HG02884 (cell line): ENCODE measurements around the gene SLC37A1.

ENCODE experiments used
- ATAC-seq: cut with Tn5 transposase; IDR thresholded peaks from one replicate; pipeline ENCODE4 v1.9.1; 2021; ENCODE audit warnings: mild to moderate bottlenecking, moderate library complexity; ENCODE audit not compliant: unreplicated experiment

The SLC37A1 gene

DNA sequence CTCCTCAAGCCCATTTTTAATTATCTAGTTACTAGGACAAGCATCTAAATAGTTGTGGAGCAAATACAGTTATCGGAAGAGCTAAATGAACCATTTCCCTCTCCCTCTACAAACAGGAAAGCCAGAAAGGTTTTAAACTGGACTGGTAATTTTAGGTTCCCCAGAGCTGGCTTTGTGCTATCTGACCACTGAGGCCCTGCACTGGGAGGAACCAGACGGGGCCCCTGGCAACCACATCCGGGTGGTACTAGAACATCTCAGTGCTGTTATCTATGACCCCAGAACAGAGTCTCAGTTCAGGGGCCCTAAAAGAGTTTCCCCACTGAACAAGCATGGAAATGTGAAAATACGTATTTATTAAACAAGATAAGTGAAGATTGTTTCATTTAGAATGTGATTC lies 9.9 kb upstream of the SLC37A1 start:
- ATAC-seq: no peak

DNA sequence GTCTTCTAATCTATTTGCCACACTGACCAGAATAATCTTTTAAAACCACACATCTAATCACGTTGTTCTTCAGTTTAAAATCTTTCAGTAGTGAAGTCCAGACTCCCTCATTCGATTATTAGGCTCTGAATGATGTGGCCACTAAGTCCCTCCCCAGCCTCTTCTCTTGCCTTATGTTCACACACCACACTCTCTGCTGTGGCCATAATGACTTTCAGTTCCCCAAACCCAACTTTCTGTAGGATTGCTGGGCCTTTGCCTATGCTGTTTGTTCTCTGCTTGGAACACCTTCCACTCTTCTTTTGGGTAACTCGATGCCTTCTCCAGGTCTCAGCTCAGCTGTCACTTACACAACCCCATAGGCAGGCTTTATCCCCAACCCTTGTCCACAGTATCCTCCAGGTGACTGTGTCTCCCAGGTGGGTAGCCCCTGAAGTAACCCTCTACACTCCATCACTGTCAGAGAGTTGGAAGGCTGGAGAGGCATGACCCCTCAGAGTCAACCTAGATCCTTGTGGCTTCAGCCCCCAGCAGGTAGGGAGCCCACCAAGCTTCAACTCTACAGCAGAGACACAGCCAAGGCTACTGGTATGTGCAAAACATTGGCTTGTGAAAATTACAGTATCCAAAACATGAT lies 8.4 kb upstream of the SLC37A1 start:
- peak; percentile 93 for ATAC-seq

DNA sequence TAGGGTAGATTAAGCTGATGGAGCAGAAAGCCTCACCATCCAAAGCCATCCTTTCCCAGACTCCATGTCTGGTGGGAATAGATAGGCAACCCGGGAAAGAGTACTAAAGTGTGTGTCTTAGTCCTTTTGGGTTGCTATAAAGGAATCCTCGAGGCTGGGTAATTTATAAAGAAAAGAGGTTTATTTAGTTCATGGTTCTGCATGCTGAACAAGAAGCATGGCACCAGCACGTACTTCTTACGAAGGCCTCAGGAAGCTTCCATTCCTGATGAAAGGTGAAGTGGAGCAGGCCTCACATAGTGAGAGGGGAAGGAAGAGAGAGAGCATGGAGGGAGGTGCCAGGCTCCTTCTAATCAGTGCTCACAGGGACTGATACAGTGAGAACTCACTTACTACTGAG lies 6.2 kb upstream of the SLC37A1 start:
- no peak for ATAC-seq

DNA sequence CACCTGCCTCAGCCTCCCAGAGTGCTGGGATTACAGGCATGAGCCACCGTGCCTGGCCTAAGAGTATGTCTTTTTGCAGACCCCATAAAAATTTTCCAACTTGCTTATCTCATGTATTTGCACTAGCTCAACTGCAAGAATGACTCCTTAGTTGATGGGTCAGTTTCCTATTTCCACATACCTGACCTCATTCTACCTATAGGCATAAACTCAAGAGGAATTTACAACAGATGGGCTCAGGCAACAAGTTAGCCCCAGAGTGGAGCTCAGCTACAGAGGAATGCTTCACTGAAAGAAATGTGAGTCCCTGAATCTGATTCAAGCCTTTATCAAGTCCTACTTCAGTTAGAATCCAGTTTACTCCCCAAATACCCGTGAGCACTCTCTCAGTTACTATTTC lies 5.3 kb upstream of the SLC37A1 start:
- ATAC-seq: no peak

DNA sequence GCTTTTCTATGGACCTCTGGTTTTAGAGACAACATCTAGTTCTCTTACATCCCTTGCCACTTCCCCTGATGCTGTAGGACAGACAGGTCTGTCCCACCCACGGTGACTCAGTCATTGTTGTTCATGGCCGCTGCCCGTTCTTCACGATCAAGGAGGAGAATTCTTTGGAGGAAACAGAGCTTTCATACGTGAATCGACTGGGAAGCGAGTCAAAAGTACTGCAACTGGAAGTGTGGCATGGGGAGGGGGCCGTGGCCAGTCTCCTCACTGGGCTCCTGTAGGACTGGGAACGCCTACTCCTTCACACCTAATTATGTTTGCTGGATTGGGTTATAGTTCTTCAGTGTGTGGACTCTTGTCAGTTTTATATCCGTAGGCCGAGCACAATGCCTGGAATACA lies 4.4 kb upstream of the SLC37A1 start:
- ATAC-seq: no peak

DNA sequence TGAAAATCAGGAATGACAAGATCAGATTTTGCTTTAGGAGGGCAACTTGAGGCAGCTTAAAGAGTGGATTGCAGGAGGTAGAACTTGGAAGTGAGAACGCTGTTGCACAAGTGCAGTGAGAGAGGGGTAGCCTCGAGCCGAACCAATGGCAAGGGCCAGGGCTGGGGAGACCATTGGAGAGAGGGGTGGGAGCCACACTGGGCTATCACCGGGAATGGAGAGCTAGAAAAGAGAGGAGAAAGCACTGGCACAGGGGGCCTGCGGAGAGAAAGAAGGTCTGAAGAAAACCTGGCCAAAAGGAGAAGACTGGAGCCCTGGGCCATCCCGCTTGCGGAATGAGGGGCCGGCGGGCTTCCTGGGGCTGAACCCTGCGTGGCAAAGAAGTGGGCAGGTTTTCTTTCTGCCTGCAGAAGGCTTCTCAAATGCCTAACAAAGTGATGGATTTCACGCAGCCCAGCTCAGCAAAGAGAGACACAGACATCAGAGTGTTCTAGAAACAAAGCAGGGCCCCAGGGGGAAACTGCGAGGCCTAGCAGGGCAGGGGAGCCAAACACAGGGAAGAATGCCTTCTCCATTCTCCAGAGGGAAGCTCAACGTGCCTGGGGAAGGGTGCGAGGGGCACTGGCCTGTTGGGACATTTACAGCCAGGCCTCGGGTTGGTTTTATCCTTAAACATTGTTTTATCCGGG lies 1.2 kb upstream of the SLC37A1 start:
- ATAC-seq: no peak

DNA sequence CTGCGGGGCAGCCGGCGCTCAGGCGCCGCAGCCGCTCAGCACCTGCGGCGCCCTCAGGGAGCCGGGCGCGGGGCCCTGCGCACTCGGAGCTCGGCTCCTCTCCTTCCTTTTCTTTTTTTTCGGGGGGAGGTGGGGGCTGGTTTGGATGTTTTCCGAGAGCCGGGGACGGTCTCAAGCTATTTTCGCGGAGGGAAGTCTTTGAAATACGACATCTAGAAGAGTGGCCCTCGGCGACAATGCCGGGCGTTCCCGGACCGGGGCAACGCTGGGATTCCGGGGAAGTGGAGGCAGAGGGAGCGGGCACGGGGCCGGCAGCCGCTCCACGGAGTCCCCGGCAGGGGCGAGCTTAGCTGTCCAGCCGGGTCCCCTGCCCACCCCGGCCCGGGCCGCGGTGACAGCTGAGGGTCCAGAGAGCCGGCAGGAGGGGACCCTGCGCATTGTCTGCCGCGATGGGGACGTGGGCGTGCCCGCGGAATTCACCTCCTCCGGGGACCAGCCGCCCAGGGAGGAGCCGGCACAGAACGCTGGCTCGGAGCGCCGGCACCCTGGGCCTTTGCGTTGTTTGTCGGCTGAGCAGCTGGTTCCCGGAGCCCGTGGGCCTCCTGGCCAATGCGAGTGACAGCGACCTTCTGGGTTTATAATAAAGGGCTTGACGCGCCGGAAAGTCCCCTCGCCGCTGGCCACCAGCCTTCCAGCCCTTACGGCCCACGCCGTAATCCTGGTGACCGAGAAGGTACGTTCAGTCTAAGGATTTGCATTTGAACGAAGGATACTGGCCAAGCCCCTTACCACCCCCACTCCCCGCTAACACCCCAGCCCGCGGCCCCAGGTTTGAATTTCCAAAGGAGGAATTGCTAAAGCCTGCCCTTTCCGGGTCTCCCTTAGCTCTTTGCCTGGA lies 582 bp downstream of the SLC37A1 start:
- ATAC-seq: peak; percentile 47

DNA sequence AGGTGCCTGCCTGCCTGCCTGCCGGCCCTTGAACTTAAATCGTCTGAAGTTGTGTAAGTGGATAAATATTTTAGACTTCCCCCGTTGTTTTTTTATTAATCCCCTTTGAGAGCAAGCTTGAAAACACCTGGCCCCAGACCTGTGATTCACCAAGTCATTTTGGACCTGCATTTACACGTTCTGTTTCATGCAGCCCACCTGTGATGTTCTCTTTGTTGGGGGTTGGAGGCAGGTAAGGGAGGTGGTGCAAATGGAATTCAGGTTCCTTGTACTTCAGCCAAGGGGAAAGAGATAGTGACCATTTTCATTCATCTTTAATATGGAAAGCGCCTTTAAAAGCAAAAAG lies 1.2 kb downstream of the SLC37A1 start:
- ATAC-seq: no peak

DNA sequence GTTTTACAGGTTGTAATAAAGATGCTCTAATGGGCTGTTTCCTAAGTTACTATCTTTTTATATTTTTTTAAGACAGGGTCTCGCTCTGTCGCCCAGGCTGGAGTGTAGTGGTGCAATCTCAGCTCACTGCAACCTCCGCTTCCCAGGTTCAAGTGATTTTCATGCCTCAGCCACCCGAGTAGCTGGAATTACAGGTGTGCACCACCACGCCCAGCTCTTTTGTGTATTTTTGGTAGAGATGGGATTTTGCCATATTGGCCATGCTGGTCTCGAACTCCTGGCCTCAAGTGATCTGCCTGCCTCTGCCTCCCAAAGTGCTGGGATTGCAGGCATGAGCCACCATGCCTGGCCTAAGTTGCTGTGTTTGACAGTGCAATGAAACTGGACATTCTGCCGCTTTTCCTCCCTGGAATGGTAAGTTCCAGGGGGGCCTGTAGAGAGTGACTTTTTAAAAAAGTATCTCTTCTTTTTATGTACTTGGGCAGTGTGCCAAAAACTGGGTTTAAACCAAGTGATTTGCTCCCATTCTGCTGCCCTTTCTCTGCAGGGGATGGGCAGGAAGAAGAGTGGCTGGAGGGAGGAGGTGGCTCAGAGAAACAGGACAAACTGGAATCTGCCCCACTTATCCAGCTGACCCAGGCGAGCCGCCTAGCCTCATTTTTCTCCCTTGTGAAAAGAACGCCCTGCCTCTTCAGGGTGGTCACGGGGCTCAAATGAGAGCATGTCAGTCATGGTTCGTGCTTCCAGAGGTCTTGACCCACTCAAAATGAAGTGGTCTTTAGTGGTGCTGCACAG lies 2.3 kb downstream of the SLC37A1 start:
- ATAC-seq: no peak

DNA sequence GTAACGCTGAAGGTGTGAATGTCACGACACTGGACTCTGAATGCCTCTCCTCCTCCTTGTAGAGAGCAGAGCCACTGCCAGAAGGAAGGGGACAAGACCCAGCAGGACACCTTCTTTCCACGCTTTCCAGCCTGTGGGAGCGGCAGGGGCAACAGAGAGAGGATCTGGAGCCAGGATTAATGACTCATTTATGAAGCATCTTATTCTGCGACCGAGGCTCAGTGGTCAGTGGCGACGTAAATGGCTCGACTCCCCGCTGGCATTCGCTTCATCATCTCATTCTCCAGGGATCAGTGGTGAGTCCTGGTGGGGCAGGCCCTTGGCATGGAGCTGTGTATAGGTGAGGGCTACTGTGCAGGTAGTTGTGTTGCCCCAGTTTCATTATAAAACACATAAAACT lies 4.6 kb downstream of the SLC37A1 start:
- ATAC-seq: no peak

DNA sequence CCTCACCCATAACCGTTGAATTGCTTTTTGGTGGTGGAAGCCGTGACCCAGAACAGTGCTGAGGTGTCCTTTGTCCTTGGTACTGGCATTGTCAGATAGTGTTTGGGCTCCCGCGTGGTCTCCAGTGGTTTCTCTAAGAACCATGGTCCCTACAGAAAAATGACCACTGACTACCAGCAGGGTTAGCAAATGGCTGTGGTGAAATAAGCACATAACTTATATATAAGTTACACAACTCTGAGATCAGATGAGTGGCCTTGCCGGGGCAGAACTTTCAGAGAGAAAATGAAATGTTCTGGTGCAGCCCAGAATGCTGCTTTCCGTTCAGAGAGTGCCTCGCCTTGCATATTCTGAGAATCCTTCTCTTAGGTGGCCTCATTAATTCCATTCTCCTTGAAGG lies 5.0 kb downstream of the SLC37A1 start:
- no peak for ATAC-seq

DNA sequence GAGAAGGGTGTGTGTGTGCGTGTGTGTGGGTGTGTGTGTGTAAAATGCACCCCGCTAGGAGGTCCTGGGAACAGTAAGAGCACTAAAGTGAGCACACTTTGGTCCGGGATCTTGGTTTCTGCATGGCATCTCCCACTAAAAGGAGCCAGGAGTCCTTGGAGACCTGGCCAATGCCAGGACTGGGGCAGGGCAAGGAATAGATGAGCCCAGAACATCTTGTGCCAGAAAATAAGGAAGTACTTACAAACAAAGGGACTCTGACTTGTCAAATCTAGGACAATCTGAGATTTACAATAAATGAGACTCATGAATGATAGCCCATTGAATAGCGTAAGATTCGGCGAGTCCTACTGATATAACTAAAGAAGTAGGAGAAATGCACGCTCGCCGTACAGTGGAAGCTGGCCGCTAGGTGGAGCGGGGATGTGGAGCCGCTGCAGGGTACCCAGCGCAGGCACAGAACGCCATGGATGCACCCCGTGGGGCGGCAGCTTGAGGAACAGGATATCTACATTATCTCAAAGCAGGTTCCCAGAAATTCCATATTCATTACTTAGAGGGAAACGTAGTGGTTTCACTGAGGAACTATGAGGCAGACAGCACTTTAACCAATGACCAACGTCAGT lies 7.1 kb downstream of the SLC37A1 start:
- ATAC-seq: no peak

DNA sequence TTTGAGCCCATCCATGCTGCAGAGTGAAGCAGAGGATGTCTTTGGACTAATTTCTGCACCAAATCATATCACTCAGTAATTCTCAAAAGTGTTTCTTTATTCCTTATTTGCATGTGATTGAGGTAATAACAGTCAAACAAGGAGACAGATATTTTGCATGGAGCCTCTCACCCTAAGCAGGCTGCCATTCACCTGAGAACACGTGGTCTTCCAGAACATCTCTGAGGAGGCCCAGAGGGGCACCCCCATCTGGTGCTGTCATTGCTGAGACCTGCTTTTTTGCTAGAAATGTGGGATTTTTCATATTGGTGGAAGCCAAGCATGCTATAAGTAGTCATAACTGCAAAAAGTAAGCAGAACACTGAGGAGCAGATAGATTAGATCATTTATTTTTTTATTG lies 7.7 kb downstream of the SLC37A1 start:
- no peak for ATAC-seq

DNA sequence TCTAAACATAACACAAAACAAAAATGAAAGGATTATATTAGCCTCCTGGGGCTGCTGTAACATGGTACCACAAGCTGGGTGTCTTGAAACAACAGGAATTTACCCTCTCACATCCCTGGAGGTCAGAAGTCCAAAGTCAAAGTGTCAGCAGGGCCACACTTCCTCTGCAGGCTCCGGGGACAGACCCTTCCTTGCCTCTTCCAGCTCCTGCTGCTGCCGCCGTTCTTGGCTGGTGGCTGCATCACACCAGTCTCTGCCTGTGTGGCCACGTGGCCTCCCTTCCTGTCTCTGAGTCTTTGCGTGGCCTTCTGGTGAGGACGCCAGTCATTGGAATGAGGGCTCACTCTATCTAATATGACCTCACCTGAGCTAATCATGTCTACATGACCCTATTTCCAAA lies 8.2 kb downstream of the SLC37A1 start:
- no peak for ATAC-seq

DNA sequence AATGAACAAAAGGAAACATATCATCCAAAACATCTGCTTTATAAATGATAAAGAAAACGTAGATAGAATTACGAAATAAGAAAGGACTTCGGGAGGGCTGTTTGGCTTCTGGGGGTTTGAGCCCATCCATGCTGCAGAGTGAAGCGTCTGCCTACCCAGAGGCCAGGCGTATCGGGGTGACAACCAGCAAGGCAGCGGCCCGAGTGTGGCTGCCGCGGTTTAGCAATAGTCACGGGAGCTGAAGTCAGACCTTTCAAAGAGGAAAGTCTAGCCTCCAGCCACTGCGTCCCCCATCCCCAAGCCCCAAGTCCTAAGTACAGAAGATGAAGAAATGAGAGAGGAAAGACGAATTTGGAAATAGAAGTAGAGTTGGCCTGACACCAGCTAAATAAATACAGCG lies 8.6 kb downstream of the SLC37A1 start:
- no peak for ATAC-seq

DNA sequence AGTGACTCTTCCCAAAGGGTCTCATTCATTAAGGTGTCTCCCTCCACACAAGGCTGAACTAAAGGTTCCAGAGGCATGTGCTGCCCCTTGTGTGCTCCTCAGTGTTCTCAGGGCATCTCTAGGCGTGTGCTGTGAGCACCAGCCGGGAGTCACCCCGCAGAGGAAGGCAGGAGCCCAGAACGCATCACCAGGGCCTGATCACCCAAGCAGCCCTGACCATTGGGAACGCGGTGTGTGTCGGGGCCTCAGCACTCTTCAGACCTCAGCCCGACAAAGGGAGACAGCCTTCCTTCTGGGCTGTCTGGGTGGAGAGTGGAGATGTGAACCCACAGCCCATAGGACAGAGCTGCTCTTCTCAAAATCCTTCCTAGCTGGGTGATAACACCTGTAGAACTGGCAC lies 9.1 kb downstream of the SLC37A1 start:
- no peak for ATAC-seq

DNA sequence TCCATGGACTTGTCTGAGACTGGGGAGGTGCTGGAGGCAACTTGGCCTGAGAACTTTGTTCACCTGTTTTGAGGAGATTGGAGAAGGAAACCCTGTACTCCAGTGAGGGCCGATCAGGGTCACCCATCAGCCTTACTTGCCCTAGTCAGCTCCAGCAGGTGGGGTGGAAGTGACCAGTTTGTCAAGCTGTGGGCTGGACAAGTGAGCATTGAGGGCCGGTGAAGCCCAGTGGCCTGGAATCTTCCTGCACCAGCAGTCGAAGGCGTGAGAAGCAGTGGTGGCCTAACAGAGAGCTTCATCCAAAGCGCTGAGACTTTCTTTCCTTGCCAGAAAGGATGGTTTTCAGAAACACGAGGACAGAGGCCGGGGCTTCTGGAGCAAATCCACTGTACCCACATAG lies 9.6 kb downstream of the SLC37A1 start:
- no peak for ATAC-seq

DNA sequence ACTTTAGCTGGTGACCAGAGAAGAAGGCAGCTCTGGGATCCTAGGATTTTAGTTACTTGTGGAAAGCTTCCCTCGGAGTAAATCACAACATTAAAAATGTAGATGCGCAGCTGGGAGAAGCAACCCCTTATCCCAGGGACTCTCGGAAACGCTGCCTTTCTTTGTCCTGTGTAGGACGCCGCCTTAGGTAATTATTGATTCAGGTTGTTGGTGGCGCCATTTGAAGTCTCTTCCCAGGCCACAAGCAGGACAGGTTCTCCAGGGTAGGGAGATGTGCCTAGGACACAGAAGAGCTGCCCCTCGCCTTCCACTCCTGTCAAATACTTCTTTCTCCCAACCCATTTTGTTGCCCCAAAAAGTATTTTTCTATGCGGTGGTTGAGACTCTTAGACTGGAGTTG lies 10.3 kb downstream of the SLC37A1 start:
- no peak for ATAC-seq

DNA sequence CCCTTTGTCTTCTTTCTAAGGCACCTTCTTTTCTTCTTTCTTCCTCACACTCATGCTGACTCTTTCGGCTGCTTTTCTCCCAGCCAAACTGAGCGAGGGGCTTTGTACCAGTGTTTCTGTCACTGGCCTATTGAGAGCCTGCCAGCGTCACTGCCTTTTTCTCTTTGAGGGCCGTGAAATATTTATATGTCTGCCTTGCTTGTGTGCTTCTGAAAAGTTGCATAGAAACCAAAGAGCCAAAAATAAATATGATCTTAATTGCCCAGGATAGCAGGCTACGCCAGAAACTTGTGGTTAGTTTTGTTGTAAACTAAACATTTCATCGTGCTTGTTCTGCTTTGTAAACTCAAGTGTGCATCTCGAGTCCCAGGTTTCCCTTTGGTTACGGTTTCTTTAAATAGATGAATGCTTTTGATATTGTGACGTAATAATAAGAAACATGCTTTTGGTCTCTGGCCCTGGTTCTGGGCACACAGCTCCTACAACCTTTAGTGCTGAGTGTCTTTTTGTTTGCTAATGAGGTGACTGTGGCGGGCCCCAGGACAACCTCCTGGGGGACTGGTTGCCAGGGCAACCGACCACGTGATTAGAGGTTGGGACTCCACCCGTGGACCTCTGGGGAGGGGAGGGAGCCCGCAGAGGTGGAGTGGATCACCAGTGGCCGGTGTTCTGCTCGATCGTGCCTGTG lies 10.8 kb downstream of the SLC37A1 start:
- ATAC-seq: peak; percentile 73

DNA sequence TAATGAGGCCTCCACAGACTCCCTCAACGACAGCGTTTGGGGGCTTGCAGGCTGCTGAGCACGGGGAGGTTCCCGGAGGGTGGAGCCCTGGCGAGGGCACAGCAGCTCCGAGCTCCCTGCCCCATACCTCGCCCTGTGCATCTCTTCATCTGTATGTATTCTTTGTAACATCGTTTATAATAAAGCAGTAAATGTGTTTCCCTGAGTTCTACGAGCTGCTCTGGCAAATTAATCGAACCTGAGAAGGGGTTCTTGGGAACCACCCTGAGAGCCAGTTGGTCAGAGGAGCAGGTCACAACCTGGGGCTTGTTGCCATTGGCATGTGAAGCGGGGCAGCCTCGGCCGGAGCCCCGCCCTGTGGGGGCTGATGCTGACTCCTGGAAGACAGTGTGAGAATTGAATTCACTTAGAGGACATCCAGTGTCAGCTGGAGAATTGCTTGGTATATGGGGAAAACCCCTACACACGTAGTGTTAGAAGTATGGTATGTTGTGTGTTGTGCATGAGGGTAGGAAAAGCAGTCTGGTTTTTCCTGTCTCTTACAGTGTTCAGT lies 11.5 kb downstream of the SLC37A1 start:
- peak; percentile 13 for ATAC-seq
